ENCODE data around the gene GALR2.
"Not testable (repeated sequence)": the region's sequence is repeated elsewhere in the genome, so short reads cannot be mapped to it uniquely, and the experiment has no call there.

Gene GALR2

GRCh38 chr17:76050538-76051467, 23.8 kb upstream of the GALR2 start:
- no peak for DNase-seq

- no peak for DNase-seq
Observed at GRCh38 chr17:76051561-76051960, 23.0 kb upstream of the GALR2 start.

GRCh38 chr17:76053246-76054111, 21.1 kb upstream of the GALR2 start:
- DNase-seq: no peak

DNA sequence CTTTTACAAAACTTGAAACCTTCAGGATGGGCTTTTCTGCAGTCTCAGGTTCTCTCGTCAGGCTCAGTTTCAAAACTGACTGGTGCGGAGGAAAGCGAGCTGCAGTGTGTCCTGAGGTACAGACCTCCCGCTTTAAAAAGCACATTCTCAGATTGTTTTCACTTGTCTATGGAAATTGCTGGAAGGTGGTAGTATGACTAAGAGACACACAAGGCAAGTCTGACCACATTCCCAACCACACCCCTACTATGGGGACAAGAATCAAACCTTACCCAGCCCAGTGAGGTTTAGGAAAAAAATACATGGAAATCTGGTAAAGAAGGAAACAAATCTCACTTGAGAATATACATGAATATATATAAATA, 20.5 kb upstream of the GALR2 start:
- DNase-seq: no peak

DNA sequence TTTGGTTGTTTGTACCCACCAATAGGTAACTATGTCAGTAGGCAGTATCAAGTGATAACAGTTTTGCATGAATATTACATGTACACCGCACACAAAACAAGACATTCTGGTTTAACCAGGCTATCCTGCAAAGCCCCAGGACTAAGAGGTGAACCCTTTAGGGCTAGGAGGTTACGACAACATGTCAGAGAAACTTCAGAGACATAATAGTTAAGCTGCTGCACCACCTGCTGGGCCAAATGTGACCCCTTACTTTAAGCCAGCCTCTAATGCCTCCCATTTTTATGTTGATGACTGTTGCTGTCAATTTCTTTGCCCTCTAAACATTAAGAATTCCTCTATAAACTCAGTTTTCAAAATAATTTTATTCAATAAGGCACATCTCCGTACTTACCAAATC, 17.7 kb upstream of the GALR2 start:
- no peak for DNase-seq

DNA sequence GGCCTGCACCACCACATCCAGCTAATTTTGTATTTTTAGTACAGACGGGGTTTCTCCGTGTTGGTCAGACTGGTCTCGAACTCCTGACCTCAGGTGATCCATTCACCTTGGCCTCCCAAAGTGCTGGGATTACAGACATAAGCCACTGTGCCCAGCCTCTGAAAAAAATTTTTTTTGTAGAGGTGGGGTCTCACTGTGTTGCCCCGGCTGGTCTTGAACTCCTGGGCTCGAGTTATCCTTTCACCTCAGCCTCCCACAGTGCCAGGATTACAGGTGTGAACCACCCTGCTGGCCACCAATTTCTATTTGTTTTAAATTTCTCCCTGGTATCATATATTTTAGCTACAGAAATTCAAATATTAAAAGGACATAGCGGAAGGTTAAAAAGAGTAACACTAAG, 16.3 kb upstream of the GALR2 start:
- not testable (repeated sequence) for DNase-seq

DNA sequence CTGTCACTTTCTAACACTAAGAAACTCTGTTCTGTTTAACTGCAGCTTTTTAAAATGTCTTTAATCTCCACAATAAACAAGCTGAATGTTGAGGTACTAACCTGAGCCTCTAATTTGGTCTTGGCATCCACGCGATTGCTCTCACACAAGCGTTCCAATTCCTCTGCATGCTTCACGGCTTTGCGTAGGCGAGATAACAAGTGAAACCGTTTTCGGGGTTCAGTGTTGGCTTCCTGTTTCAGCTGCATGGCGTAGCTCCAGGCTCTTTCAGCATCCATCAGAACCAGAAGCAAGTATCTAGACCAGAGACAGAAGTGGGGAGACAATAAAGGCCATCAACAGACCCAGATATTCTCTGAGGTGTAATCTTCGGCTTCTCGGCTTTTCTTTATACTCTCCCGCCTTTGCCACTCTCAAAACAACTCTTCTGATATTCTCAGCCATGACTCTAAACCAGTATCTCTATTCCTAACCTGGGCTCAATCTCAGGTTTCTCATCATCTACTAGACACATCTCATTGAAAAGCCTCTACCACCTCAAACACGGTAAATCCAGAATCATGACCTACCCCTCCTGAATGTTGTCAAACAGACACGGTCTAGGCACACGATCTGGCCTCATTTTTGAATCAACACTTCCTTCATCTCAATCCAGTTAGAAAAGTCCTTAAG, 10.6 kb upstream of the GALR2 start:
- DNase-seq: no peak

GRCh38 chr17:76065775-76066174, 8.8 kb upstream of the GALR2 start:
- no peak for DNase-seq

DNA sequence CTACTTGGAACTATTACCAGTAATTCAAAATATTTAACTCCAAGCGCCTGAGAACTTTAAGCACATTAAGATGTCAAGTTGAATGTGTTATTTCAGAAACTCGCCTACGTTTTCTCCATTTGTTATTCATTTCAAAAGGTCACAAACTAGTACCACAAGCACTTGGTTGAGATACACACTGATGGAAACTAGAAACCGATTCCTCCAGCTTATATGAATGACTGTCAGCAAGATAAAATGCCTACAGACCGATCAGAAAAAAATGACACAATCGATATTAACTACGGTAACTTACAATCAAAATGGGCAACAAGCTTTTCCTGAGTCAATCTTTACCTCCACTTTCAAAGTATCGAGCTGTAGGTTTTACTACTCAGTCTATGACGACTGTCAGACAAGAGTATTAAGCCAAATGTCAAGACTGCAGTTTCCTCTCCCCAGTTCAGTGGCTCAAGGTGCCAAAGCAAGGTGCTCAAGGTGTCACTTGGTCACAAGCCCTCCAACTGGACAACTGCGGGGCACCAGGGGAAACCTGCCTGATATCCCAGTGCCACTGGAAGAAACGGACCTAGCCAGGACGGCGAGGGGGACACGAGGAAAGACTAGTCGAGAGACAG, 2.9 kb upstream of the GALR2 start:
- DNase-seq: no peak

DNA sequence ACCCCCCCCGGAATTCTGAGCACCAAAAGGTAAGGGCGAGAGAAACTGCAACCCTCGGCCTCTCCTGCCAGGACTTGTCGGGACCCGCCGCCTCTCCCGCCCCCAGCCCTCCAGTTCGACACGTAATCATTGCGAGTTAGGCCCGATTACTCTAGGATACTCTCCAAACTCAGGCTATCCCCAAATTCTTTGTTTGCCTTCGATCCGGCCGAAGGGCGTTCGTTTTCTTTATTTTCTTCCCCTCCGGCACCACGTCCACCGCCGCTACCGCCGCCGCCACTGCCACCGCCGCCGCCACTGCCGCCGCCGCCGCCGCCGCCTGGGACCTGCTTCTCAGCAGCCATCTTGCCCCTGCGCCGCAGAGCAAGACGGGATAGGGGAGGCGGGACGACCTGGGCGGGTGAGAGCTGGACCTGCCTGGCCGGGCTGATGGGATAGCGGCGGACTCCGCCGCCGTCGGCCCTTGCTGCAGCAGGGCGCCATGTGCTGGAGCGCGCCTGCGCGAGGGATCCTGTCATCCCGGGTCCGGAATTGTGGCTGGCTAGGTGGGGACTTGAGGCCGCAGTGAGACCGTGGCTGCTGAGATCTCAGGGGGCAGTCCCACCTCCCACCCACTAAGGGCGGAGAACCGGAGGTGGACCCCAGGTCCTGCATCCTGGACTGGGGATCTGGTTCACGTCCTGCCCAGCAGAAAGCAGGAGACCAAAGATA, 2.3 kb upstream of the GALR2 start, which contains the start of gene SRP68:
SRP68 (minus strand) TSS at position 370 of the 711 bp plus-strand sequence; CDS start at position 344, 26 bp downstream.
- DNase-seq: peak; percentile 100

GRCh38 chr17:76075364-76076145, 974 bp downstream of the GALR2 start:
- DNase-seq: peak; percentile 76

GRCh38 chr17:76076146-76076764, 1.7 kb downstream of the GALR2 start:
- peak; percentile 67 for DNase-seq

- DNase-seq: peak; percentile 61
Observed at GRCh38 chr17:76076765-76077583, 2.4 kb downstream of the GALR2 start.

DNA sequence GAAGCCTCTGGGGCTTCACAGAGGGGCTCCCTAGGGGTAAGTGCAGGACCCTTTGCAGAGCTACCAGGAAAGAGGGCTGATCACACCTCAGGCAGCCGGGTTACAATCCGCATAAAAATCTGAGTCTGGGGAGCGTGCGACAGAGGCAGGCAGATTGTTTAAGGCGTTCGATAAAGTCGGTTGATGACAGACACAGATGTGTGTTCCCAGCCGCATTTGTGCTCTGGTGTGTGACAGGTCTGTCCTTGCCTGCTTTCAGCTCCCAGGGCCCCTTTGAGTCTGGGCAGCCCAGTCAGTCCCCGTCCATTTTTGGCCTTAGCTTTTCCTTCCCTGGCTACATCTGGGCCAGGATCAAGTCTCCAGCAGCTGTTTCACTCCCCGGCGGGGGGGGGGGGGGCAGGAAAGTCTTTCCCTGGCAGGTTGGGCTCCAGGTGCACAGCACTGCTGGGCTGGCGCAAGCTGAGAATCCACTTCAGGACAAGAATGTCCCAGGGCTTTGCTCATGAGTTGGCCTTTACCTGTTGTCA, 3.1 kb downstream of the GALR2 start:
- peak; percentile 59 for DNase-seq

GRCh38 chr17:76078370-76078769, 3.8 kb downstream of the GALR2 start:
- DNase-seq: not testable (repeated sequence)

GRCh38 chr17:76078860-76079534, 4.4 kb downstream of the GALR2 start, which contains the start of gene ZACN:
Gene ZACN, plus strand, starts transcription at chr17:76079182. Its CDS starts 83 bp downstream, at chr17:76079265.
- no peak for DNase-seq

- DNase-seq: peak; percentile 54
Observed at GRCh38 chr17:76079535-76079955, 5.0 kb downstream of the GALR2 start.

DNA sequence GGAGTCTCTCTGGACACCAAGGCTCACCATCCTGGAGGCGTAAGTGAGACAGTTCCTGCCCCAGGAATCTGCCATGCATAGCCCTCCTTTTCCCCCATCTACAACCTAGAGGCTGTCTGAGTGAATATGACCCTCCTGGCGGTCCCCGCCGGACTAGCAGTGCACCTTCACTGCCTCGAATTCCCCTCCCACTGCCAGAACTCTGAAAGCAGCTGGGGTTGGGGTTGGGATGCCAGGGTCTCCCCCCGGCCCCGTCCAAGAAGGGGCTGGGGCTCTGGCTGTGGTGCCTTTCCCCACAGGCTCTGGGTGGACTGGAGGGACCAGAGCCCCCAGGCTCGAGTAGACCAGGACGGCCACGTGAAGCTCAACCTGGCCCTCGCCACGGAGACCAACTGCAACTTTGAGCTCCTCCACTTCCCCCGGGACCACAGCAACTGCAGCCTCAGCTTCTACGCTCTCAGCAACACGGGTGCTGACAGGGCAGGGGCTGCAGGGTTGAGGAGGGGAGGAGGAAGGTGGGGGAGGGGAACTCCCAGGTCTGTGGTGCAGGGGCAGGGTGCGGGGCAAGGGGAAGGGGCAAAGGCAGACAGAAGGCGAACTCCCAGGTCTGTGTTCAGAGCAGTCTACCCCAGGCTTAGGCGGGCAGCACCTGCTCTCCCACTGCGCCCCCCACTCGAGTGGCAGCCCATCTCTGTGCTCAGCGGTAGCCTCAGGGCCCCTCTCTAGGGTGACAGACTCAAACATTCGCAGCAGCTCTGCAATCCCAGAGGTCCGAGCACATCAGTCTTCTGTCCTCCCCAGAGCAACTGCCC, 5.6 kb downstream of the GALR2 start:
- peak; percentile 70 for DNase-seq
